ENCODE results near the gene DCAF15.

DNA sequence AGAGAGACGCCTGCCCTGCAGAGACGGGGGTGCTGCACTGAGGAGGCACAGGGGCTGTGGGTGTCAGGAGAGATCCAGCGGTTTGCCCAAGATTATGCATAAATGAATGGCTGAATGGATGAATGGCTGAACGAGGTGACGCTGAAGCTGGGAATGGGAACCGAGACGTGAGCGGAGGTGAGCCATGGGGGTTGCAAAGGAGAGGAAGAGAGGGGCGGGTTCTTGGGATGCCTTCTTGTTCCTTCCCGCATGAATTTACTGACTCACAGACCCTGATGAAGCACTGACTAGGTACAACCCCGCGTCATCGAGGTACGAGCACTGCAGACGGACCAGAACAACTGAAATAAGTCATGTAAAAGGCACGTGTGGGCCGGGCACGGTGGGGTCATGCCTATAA is 16.7 kb downstream of the DCAF15 start:
- TF ChIP-seq, protein P1, sequence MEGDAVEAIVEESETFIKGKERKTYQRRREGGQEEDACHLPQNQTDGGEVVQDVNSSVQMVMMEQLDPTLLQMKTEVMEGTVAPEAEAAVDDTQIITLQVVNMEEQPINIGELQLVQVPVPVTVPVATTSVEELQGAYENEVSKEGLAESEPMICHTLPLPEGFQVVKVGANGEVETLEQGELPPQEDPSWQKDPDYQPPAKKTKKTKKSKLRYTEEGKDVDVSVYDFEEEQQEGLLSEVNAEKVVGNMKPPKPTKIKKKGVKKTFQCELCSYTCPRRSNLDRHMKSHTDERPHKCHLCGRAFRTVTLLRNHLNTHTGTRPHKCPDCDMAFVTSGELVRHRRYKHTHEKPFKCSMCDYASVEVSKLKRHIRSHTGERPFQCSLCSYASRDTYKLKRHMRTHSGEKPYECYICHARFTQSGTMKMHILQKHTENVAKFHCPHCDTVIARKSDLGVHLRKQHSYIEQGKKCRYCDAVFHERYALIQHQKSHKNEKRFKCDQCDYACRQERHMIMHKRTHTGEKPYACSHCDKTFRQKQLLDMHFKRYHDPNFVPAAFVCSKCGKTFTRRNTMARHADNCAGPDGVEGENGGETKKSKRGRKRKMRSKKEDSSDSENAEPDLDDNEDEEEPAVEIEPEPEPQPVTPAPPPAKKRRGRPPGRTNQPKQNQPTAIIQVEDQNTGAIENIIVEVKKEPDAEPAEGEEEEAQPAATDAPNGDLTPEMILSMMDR (IDR thresholded peaks at IDR 0.05), result no peak
- TF ChIP-seq POLR2A (IDR thresholded peaks at IDR 0.05), result no peak
